GM12864 (cell line): ENCODE measurements around the gene COL25A1.

Source experiments
- DNase-seq: peaks from one replicate; pipeline ENCODE4 v3.0.0-alpha.2; 2011; ENCODE audit warnings: low read depth
- H3K4me3 ChIP-seq: 2 replicates; pipeline ENCODE4 v1.5.1; 2011; ENCODE audit warnings: mild to moderate bottlenecking, low read depth, low read length, control low read depth
- TF ChIP-seq, protein P1 (sequence below): IDR thresholded peaks from 2 replicates; pipeline ENCODE4 v1.5.1; 2011; ENCODE audit warnings: low read depth, mild to moderate bottlenecking, moderate library complexity, low read length, control low read depth, inconsistent platforms; ENCODE audit errors: missing control alignments

COL25A1 gene

DNA sequence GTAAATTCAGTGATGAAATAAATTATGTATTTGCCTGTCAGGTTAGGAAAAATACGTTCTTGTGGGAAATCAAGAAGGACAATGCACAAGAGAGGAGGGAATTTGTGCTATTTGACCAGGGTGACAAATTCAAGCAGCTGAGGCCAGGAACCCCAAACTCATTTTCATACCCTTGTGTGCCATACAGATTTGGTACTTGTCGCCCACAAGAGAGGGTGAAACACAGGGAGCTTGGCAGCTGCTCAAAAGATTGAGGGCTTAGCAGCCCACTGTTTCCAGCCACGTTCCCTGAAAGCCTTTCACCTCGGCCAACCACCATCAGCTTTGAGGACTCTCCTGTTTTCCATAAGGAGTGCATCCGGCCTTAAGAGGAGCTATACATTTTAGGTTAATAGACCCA is 111.2 kb downstream of the COL25A1 start:
- DNase-seq: no peak
- H3K4me3 ChIP-seq: no peak overlapping the region
- TF ChIP-seq, protein P1, sequence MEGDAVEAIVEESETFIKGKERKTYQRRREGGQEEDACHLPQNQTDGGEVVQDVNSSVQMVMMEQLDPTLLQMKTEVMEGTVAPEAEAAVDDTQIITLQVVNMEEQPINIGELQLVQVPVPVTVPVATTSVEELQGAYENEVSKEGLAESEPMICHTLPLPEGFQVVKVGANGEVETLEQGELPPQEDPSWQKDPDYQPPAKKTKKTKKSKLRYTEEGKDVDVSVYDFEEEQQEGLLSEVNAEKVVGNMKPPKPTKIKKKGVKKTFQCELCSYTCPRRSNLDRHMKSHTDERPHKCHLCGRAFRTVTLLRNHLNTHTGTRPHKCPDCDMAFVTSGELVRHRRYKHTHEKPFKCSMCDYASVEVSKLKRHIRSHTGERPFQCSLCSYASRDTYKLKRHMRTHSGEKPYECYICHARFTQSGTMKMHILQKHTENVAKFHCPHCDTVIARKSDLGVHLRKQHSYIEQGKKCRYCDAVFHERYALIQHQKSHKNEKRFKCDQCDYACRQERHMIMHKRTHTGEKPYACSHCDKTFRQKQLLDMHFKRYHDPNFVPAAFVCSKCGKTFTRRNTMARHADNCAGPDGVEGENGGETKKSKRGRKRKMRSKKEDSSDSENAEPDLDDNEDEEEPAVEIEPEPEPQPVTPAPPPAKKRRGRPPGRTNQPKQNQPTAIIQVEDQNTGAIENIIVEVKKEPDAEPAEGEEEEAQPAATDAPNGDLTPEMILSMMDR: no peak

DNA sequence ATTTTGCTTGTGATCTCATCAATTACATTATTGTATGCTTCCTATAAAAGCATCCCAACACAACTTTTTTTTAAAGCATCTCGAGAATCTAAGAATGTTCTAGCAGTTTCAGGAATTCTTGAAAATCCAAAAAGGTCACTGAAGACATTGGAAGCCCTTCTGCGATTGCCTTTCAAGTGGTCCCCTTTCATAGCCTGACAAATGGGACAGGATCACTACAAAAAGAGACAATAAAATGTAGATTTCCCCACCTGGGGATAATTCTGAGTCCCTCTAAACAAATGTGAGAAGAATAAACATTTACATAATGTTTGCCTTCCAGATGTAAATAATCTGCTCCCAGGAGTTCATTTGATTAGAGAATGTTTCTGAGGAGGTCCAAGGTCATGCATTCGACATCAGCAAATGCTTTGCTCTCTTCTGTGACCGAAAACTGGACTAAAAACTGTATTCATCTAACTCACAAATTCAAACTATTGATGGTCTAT is 116.0 kb downstream of the COL25A1 start:
- TF ChIP-seq, protein P1: no peak
- no peak overlapping the region for H3K4me3 ChIP-seq
- DNase-seq: no peak

DNA sequence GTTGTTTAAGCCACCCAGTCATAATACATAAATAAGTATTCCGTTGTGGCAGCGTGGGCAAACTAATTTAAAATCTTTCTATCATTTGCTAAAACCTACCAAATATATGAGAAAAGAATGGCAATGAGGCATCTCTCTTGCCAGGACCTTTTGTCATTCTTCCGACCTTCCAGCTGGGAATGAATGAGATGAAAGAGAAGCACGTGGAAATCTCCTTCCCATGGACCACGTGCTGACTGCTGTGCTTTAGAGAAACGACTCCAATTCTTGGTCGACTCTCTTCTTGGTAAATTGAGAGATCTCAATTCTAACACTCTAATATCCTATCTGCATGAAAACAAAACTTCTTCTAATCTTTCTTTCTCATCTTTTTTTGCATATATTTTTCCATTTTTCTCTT is 116.5 kb downstream of the COL25A1 start:
- no peak for DNase-seq
- TF ChIP-seq, protein P1: no peak
- no peak overlapping the region for H3K4me3 ChIP-seq

DNA sequence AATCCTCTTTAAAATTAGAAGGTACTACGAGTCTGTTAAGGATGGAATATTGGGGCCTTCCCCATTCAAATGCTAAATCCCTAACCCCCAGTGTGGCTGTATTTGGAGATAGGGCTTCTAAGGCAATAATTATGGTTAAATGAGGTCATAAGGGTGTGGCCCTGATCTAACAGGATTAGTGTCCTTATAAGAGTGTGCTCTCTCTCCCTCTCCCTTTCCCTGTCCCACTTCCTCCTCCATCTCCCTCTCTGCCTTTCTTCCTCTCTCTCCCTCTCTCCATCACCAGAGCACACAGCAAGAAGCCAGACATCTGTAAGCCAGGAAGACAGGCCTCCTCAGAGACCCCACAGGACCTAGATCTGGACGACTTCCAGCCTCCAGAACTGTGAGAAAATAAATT is 116.9 kb downstream of the COL25A1 start:
- no peak for DNase-seq
- TF ChIP-seq, protein P1: no peak
- H3K4me3 ChIP-seq: no peak overlapping the region

DNA sequence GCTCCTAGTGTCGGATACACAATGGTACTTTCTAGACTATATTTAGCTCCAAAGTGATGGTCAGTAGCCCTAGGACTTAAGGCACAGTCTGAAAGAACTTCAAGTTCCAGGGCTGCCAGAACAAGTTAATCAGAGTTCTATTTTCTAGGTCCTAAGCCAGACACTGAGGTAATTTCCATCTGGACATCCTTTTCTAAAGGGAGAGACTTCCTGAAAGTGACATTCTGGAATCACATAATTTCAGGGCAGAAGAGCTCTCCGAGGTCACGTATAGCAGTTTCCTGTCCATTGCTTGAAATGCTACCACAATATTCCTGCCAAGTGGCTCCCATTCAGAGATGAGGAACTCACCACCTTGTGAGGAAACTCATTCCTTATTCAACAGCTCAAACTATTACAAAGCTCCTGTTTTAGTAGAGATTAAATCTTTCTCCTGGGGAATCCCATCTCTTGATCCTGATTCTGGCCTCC is 117.9 kb downstream of the COL25A1 start:
- no peak overlapping the region for H3K4me3 ChIP-seq
- TF ChIP-seq, protein P1: no peak
- DNase-seq: no peak

DNA sequence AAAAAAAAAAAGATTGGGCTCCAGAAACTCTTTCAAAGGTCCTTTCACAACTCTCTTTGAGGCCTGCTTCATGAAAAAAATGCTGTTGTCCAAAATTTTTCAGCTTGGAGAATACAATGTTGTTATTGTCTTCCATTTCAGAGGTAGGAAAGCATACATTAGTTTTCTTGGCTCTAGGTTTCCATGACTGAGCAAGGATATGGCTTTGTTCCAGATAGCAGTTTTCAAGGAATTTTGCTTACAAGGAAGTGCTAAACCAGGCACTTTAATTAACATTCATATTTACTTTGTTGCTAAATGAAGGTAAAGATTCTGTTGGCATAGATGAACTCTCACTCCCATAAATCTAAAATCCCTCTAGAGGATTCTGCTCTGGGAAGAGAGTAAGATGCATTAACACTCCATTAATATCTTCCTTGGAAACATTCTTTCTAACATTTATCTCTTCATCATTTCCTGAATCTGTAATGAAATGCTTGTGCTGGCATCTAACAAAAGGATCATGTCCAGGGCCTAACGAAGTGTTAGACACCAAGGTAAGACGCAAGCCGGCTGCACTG is 118.4 kb downstream of the COL25A1 start:
- no peak overlapping the region for H3K4me3 ChIP-seq
- TF ChIP-seq, protein P1: no peak
- no peak for DNase-seq

DNA sequence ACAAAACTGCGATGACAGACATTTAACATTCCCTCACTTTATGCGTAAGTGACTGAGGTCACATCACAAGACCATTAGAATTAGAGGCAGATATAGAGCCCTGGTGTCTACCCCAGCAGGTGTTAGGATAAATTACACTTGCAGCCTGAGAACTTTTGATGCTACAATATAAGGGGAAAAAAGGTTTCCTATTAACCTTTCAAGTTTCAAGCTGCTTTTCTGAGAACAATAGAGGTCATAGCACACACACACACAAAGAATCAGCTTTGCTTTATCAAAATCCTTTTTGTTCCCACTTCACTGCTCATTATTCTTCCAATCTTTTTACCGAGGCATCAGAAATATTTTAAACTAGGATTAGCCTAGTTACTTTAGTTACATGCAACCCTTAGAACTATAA is 119.8 kb downstream of the COL25A1 start:
- no peak for DNase-seq
- TF ChIP-seq, protein P1: no peak
- H3K4me3 ChIP-seq: no peak overlapping the region
